GM18520 (cell line): Measurements from ENCODE around the gene MSMB.
"Not testable (repeated sequence)": the region's sequence is repeated elsewhere in the genome, so short reads cannot be mapped to it uniquely, and the experiment has no call there.

Experiments
- ATAC-seq: cut with Tn5 transposase; IDR thresholded peaks from one replicate; pipeline ENCODE4 v1.9.1; 2021; ENCODE audit not compliant: unreplicated experiment

Gene MSMB

GRCh38 chr10:46070749-46071148 is 24.7 kb upstream of the MSMB start:
- no peak for ATAC-seq

GRCh38 chr10:46069771-46070463 is 23.8 kb upstream of the MSMB start:
- ATAC-seq = no peak

- ATAC-seq = no peak
Measured at GRCh38 chr10:46068905-46069304, 22.8 kb upstream of the MSMB start.

- ATAC-seq = no peak
Measured at GRCh38 chr10:46068117-46068516, 22.0 kb upstream of the MSMB start.

GRCh38 chr10:46064269-46064817 is 18.3 kb upstream of the MSMB start:
- no peak for ATAC-seq

- ATAC-seq = no peak
Measured at GRCh38 chr10:46062723-46063428, 16.8 kb upstream of the MSMB start.

- no peak for ATAC-seq
Measured at GRCh38 chr10:46060706-46061105, 14.6 kb upstream of the MSMB start.

GRCh38 chr10:46057927-46058326 is 11.9 kb upstream of the MSMB start:
- not testable (repeated sequence) for ATAC-seq

GRCh38 chr10:46057038-46057437 is 11.0 kb upstream of the MSMB start:
- ATAC-seq = no peak

- ATAC-seq = no peak
Measured at GRCh38 chr10:46055771-46056170, 9.7 kb upstream of the MSMB start.

GRCh38 chr10:46053534-46054434 is 7.7 kb upstream of the MSMB start:
- ATAC-seq = no peak

- ATAC-seq = no peak
Measured at GRCh38 chr10:46052791-46053375, 6.8 kb upstream of the MSMB start.

- no peak for ATAC-seq
Measured at GRCh38 chr10:46052057-46052790, 6.2 kb upstream of the MSMB start.

- ATAC-seq = no peak
Measured at GRCh38 chr10:46050941-46051623, 5.0 kb upstream of the MSMB start.

- ATAC-seq = not testable (repeated sequence)
Measured at GRCh38 chr10:46049497-46049831, 3.4 kb upstream of the MSMB start.

GRCh38 chr10:46048152-46048551 is 2.1 kb upstream of the MSMB start:
- ATAC-seq = no peak

GRCh38 chr10:46042527-46042926 is 3.5 kb downstream of the MSMB start:
- ATAC-seq = no peak

- no peak for ATAC-seq
Measured at GRCh38 chr10:46040004-46040403, 6.1 kb downstream of the MSMB start.

GRCh38 chr10:46037107-46037825 is 8.8 kb downstream of the MSMB start:
- ATAC-seq = no peak
